Measurements from ENCODE around the gene TAF13.

- no peak for TF ChIP-seq POLR2A (IDR thresholded peaks at IDR 0.05; ENCODE audit: low read depth, low read length)
- TF ChIP-seq CHD1 (IDR thresholded peaks at IDR 0.05; ENCODE audit: low read depth, low read length), result no peak
- TF ChIP-seq CTCF (conservative IDR thresholded peaks at IDR 0.05; ENCODE audit: low read depth, low read length), result no peak
- no peak for TF ChIP-seq MAZ (IDR thresholded peaks at IDR 0.05; ENCODE audit: borderline replicate concordance, low read depth, low read length)
- TF ChIP-seq, protein P1, sequence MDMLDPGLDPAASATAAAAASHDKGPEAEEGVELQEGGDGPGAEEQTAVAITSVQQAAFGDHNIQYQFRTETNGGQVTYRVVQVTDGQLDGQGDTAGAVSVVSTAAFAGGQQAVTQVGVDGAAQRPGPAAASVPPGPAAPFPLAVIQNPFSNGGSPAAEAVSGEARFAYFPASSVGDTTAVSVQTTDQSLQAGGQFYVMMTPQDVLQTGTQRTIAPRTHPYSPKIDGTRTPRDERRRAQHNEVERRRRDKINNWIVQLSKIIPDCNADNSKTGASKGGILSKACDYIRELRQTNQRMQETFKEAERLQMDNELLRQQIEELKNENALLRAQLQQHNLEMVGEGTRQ (IDR thresholded peaks at IDR 0.05; ENCODE audit: low read depth, low read length), result no peak
- no peak for TF ChIP-seq BHLHE40 (IDR thresholded peaks at IDR 0.05; ENCODE audit: low read depth, low read length)
- TF ChIP-seq NFE2L2 (IDR thresholded peaks at IDR 0.05; ENCODE audit: low read depth, low read length), result no peak
- no peak for TF ChIP-seq RCOR1 (IDR thresholded peaks at IDR 0.05; ENCODE audit: insufficient replicate concordance, low read length)
- no peak for TF ChIP-seq SMC3 (IDR thresholded peaks at IDR 0.05; ENCODE audit: low read depth, low read length)
- TF ChIP-seq CEBPB (IDR thresholded peaks at IDR 0.05; ENCODE audit: low read depth, low read length), result peak; percentile 91
- no peak for TF ChIP-seq MAFK (IDR thresholded peaks at IDR 0.05; ENCODE audit: low read depth, low read length)
- TF ChIP-seq MXI1 (IDR thresholded peaks at IDR 0.05; ENCODE audit: borderline replicate concordance, low read depth, low read length), result no peak
These were observed 18.6 kb upstream of the TAF13 start for GRCh38 chr1:109094377-109094803.

All from IMR-90 (cell line).